H54 (cell line): ENCODE measurements around the gene DIP2C.
A peak's percentile ranks its signal among the peaks of the same experiment; 100 is the strongest.
"Not testable (repeated sequence)": the region's sequence is repeated elsewhere in the genome, so short reads cannot be mapped to it uniquely, and the experiment has no call there.

Experiments used
- DNase-seq: peaks from one replicate; pipeline ENCODE4 v3.0.0; 2011; ENCODE audit warnings: low spot score, mixed read lengths; ENCODE audit not compliant: insufficient read length
- FAIRE-seq: peaks from 3 replicates; lab custom pipeline; 2011; peaks lifted over from hg19 to GRCh38; lab: Jason Lieb, UNC
- POLR2A ChIP-seq: IDR thresholded peaks from 2 replicates; pipeline ENCODE4 v1.6.1; 2011; ENCODE audit warnings: low read depth, mild to moderate bottlenecking, low read length

DIP2C gene

GRCh38 chr10:305034-305433 lies 384.4 kb downstream of the DIP2C start:
- DNase-seq (no peak), FAIRE-seq (no peak)
- TF ChIP-seq POLR2A = no peak

GRCh38 chr10:301536-301935 lies 387.9 kb downstream of the DIP2C start:
- no peak for TF ChIP-seq POLR2A
- no peak for DNase-seq
- FAIRE-seq = no peak

GRCh38 chr10:300580-300979 lies 388.9 kb downstream of the DIP2C start:
- not testable (repeated sequence) for FAIRE-seq, DNase-seq

GRCh38 chr10:299969-300368 lies 389.5 kb downstream of the DIP2C start:
- no peak for TF ChIP-seq POLR2A
- DNase-seq (no peak), FAIRE-seq (no peak)

GRCh38 chr10:299512-299911 lies 390.0 kb downstream of the DIP2C start:
- no peak for DNase-seq
- no peak for TF ChIP-seq POLR2A
- FAIRE-seq = no peak

GRCh38 chr10:298033-298432 lies 391.4 kb downstream of the DIP2C start:
- no peak for FAIRE-seq
- no peak for DNase-seq
- no peak for TF ChIP-seq POLR2A

- peak; percentile 20 for DNase-seq
- no peak for FAIRE-seq
- TF ChIP-seq POLR2A = no peak
These were observed 391.9 kb downstream of the DIP2C start for GRCh38 chr10:297567-297966.

- no peak for DNase-seq
- TF ChIP-seq POLR2A = no peak
- no peak for FAIRE-seq
These were observed 395.8 kb downstream of the DIP2C start for GRCh38 chr10:293636-294035.

GRCh38 chr10:290026-290725 lies 399.3 kb downstream of the DIP2C start:
- no peak for FAIRE-seq
- no peak for TF ChIP-seq POLR2A
- DNase-seq = no peak

- DNase-seq = no peak
- no peak for TF ChIP-seq POLR2A
- no peak for FAIRE-seq
These were observed 399.9 kb downstream of the DIP2C start for GRCh38 chr10:289581-289980.

- FAIRE-seq = no peak
- DNase-seq = no peak
- TF ChIP-seq POLR2A = no peak
These were observed 400.9 kb downstream of the DIP2C start for GRCh38 chr10:288316-289200.

GRCh38 chr10:287814-288213 lies 401.7 kb downstream of the DIP2C start:
- FAIRE-seq (no peak), DNase-seq (no peak)
- TF ChIP-seq POLR2A = no peak

GRCh38 chr10:287026-287709 lies 402.3 kb downstream of the DIP2C start:
- DNase-seq (no peak), FAIRE-seq (no peak)
- TF ChIP-seq POLR2A = no peak

GRCh38 chr10:285216-285615 lies 404.3 kb downstream of the DIP2C start:
- TF ChIP-seq POLR2A = no peak
- DNase-seq (no peak), FAIRE-seq (no peak)

- DNase-seq (no peak), FAIRE-seq (no peak)
- TF ChIP-seq POLR2A = no peak
These were observed 405.5 kb downstream of the DIP2C start for GRCh38 chr10:283916-284356.
